GM13977 (cell line): ENCODE data around the gene INSC.

ENCODE experiments used
- DNase-seq: peaks from one replicate; pipeline ENCODE4 v3.0.0; 2012; ENCODE audit warnings: low spot score
- CTCF ChIP-seq: IDR thresholded peaks from 2 replicates; pipeline ENCODE4 v1.5.1; 2012; ENCODE audit warnings: mild to moderate bottlenecking, control low read depth; ENCODE audit not compliant: insufficient read depth; ENCODE audit errors: extremely low read depth, missing control alignments
- in situ Hi-C: fragments of 300-500 bp; cut with MboI; formaldehyde crosslinking; loops from one replicate; pipeline ENCODE4 v1.12.0; 2022; ENCODE audit warnings: low sequenced_read_pairs, low pct_unique_long_range_greater_than_20kb, mixed read lengths, inconsistent platforms; ENCODE audit not compliant: unreplicated experiment

The INSC gene

GRCh38 chr11:15212876-15213275, 98.2 kb downstream of the INSC start:
- DNase-seq, result no peak
- in situ Hi-C loops, result no loop called here
- no peak for TF ChIP-seq CTCF

- no peak for DNase-seq
- TF ChIP-seq CTCF, result no peak
- in situ Hi-C loops, result no loop called here
Measured at GRCh38 chr11:15213471-15214231, 98.9 kb downstream of the INSC start.

DNA sequence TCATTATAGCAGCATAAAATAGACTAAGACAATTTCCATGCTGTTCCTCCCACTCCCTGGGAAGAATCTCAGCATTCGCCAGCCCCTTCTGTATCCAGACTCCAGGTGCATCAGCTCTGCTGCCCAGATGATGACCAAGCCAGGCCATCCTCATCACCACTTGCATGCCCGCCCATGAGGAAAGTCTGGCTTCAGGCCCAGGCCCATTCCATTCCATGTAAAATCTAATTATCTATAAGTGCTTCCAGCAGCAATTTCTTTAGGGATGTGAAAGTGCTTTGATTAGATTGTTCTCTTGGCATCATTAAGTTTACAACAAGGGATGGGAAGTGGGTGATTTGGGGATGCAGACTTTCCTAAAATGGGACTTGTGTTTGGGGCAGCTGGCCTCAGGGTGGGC, 100.3 kb downstream of the INSC start:
- DNase-seq, result no peak
- in situ Hi-C loops, result no loop called here
- no peak for TF ChIP-seq CTCF

DNA sequence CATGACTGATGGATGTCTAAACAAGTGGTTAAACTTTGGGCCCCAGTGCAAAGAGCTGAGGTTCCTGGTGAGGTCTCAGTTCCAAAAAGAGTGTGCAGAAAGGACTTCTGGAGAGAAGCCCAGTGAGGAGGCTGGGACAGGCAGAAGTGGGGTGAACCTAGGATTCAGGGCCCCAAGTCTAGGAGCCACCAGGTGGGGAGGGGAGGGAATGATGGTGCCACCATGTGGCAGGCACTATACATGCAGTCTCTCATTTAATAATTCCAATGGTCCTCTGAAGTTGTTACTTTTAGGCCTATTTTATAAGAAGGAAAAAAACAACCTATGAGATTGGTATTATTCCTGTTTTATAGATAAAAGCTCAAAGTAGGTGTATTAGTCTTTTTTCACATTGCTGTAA, 102.0 kb downstream of the INSC start:
- in situ Hi-C loops, result no loop called here
- peak; percentile 39 for DNase-seq

DNA sequence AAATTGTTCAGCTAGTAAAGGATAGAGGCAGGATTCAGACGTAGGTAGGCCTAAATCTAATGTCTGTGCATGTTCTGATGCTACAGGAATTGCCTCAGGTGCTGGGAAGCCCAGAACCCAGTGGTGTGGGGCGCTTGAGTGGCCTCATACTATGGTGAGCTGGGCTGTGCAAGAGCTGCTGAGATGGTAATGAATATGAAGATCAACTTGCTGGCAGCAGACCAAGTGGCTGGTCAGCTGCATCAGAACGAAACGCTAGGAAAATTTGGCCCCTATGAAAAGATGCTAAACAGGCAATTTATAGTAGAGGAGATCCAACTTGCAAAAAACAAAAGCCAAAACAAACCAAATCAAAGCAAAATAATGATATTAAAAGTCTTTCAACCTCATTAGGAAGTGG, 102.7 kb downstream of the INSC start:
- TF ChIP-seq CTCF, result no peak
- DNase-seq, result no peak
- in situ Hi-C loops, result no loop called here

More for the DNA sequence above, 102.0 kb downstream of the INSC start:
- peak; percentile 63 for TF ChIP-seq CTCF

DNA sequence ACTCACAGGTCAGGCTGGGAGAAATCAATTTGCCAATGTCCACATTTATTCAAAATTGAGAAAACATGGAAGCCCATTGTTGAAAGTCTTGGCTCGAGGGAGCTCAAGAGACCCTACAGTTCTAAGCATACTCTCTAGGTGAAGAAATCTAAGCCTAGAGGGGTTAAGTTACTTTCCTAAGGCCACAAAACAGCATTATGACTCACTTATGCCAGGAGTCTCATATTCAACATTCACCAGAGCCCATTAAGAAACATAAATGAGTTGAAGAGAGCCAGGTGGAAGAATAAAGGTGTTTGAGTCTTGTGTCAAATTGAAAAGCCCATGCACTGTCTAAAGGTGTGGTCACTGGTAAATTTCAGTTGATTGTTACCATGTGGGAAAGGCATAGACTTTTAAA, 108.1 kb downstream of the INSC start:
- in situ Hi-C loops, result no loop called here
- TF ChIP-seq CTCF, result no peak
- DNase-seq, result no peak
